Hepatocyte (in vitro differentiated cells): Measurements from ENCODE around the gene TRANK1. TPM values are rescaled to one million over a fixed set of nuclear protein-coding genes. Genes with fewer than 3 reads are reported as not detected.
A peak's percentile ranks its signal among the peaks of the same experiment; 100 is the strongest.

Source experiments
- DNase-seq: peaks from one replicate; pipeline ENCODE4 v3.0.0-alpha.2; 2016; ENCODE audit warnings: low spot score
- H2AFZ ChIP-seq: fragments of 200-600 bp; sonication (generic); 2 replicates; pipeline ENCODE4 v1.6.0; 2016; ENCODE audit warnings: antibody characterized with exemption, mild to moderate bottlenecking
- H3K27ac ChIP-seq: fragments of 200-600 bp; sonication (generic); 2 replicates; pipeline ENCODE4 v1.5.1; 2016; ENCODE audit warnings: mild to moderate bottlenecking
- H3K27me3 ChIP-seq: fragments of 200-600 bp; sonication (generic); 2 replicates; pipeline ENCODE4 v1.6.1; 2016
- H3K36me3 ChIP-seq: fragments of 200-600 bp; sonication (generic); replicated peaks from 2 replicates; pipeline ENCODE4 v1.5.1; 2016; ENCODE audit warnings: low read depth; ENCODE audit not compliant: insufficient read depth
- H3K4me1 ChIP-seq: fragments of 200-600 bp; sonication (generic); 2 replicates; pipeline ENCODE4 v1.5.1; 2016; ENCODE audit warnings: mild to moderate bottlenecking, moderate library complexity; ENCODE audit not compliant: insufficient read depth
- H3K4me2 ChIP-seq: fragments of 200-600 bp; sonication (generic); 2 replicates; pipeline ENCODE4 v1.6.0; 2016
- H3K4me3 ChIP-seq: fragments of 200-600 bp; sonication (generic); 2 replicates; pipeline ENCODE4 v1.5.1; 2016; ENCODE audit warnings: mild to moderate bottlenecking
- H3K79me2 ChIP-seq: fragments of 200-600 bp; sonication (generic); 2 replicates; pipeline ENCODE4 v1.6.0; 2017; ENCODE audit warnings: mild to moderate bottlenecking
- H3K9me2 ChIP-seq: fragments of 200-600 bp; sonication (generic); replicated peaks from 2 replicates; pipeline ENCODE4 v1.6.0; 2017; ENCODE audit warnings: mild to moderate bottlenecking; ENCODE audit not compliant: insufficient read depth
- H3K9me3 ChIP-seq: fragments of 200-600 bp; sonication (generic); 2 replicates; pipeline ENCODE4 v1.5.1; 2016; ENCODE audit warnings: low read depth, mild to moderate bottlenecking
- H4K20me1 ChIP-seq: fragments of 200-600 bp; sonication (generic); 2 replicates; pipeline ENCODE4 v1.6.0; 2016; ENCODE audit warnings: mild to moderate bottlenecking; ENCODE audit not compliant: insufficient read depth, poor library complexity, severe bottlenecking
- CTCF ChIP-seq: fragments of 200-600 bp; sonication (generic); IDR thresholded peaks from 2 replicates; pipeline ENCODE4 v1.5.1; 2016; ENCODE audit warnings: antibody characterized with exemption, mild to moderate bottlenecking; ENCODE audit not compliant: poor library complexity
- EZH2 ChIP-seq: fragments of 200-600 bp; sonication (generic); IDR thresholded peaks from 2 replicates; pipeline ENCODE4 v1.6.1; 2016; ENCODE audit warnings: antibody characterized with exemption, mild to moderate bottlenecking, borderline replicate concordance
- EZH2phosphoT487 ChIP-seq: fragments of 200-600 bp; sonication (generic); IDR thresholded peaks from one replicate; pipeline ENCODE4 v1.6.1; 2018; ENCODE audit warnings: antibody characterized with exemption, mild to moderate bottlenecking, low read depth, moderate library complexity; ENCODE audit not compliant: unreplicated experiment, severe bottlenecking
- WGBS: methylation state at CpG from one replicate; pipeline ENCODE4 v1.1.6; 2016; ENCODE audit warnings: low lambda C conversion rate; ENCODE audit errors: missing lambda C conversion rate; 5-methylcytosine and 5-hydroxymethylcytosine counted together
- polyA plus RNA-seq: library from polyadenylated mRNA; unstranded; fragments of >200 nt; fragmentation: Nextera tagmentation; extraction: Ambion mirVana; gene quantifications from 2 replicates; pipeline ENCODE4 v1.2.1, GENCODE V29; 2016
- total RNA-seq: library from RNA; depleted of rRNA; stranded (reverse); fragments of >200 nt; gene quantifications from 2 replicates; pipeline ENCODE4 v1.2.3, GENCODE V29; 2014

TRANK1 gene
- total and polyA plus RNA-seq, 2 experiments from 2014 or later, result 8.5 to 19.9 TPM

- Histone ChIP-seq H2AFZ (no peak overlapping the region), H3K4me1 (peaks cover 45% of the 10 kb centered on the region), H4K20me1 (no peaks in the 10 kb centered on the region), H3K27ac (peak overlapping the region; percentile 96), H3K79me2 (peaks cover 7% of the 10 kb centered on the region), H3K9me3 (no peaks in the 10 kb centered on the region), H3K9me2 (no peaks in the 10 kb centered on the region), H3K36me3 (no peaks in the 10 kb centered on the region), H3K27me3 (no peaks in the 10 kb centered on the region), H3K4me2 (no peak overlapping the region), H3K4me3 (no peak overlapping the region)
- no peak for TF ChIP-seq EZH2phosphoT487
- DNase-seq, result peak; percentile 69
- 69% methylated on average over 7 of the region's 7 CpGs for WGBS
Observed at GRCh38 chr3:36920884-36921567, 23.8 kb downstream of the TRANK1 start.

DNA sequence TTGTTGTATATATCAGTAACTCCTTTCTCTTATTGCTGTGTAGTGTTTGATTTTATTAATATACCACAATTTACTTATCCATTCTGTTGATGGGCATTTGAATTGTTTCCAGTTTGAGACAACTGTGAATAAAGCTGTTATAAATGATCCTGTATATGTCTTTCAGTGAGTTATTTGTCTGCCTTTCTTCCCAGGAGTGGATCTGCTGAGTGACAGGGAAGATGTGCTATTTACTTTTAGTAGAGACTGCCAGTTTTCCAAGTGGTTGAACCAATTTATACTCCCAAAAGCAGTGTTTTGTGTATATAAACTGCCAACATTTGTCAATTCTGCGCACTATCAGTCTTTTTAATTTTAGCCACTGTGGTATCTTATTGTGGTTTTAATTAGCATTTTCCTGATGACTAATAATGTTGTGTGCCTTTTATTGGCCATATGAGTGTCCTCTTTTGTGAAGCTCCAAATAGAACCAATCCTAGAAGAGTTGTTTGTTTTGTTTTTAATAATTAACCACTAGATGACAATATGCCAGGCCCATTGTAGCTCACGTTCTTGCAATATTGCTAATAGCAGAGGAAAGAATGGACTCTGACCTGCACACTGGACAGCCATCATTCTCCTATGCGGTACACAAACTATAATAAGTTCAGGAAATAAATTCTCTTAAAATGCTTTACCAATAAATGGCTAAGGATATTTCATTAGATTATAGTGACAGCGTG, 25.3 kb downstream of the TRANK1 start:
- Histone ChIP-seq H3K36me3 (no peaks in the 10 kb centered on the region), H3K9me3 (no peaks in the 10 kb centered on the region), H3K4me3 (no peak overlapping the region), H3K4me1 (peaks cover 38% of the 10 kb centered on the region), H4K20me1 (no peaks in the 10 kb centered on the region), H3K4me2 (no peak overlapping the region), H3K79me2 (peaks cover 7% of the 10 kb centered on the region), H2AFZ (no peak overlapping the region), H3K27ac (peak overlapping the region; percentile 96), H3K27me3 (no peaks in the 10 kb centered on the region), H3K9me2 (no peaks in the 10 kb centered on the region)
- WGBS, result 75% methylated on average over 4 of the region's 4 CpGs
- TF ChIP-seq EZH2 (no peak), EZH2phosphoT487 (no peak), CTCF (no peak)
- DNase-seq, result peak; percentile 61

DNA sequence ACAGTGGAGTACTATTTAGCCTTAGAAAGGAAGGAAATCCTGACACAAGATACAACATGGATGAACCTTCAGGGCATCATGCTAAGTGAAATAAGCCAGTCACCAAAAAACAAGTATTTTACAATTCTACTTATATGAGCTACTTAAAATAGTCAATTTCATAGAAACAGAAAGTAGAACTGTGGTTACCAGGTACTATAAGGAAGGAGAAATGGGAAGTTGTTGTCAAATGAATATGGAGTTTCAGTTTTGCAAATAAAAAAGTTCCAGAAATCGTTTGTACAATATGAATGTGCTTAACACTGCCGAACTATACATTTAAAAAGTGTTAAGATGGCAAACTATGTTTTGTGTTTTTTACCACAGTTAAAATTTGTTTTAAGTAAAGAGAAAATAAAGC, 26.8 kb downstream of the TRANK1 start:
- H3K27me3 ChIP-seq, result no peaks in the 10 kb centered on the region
- H3K9me3 ChIP-seq, result no peaks in the 10 kb centered on the region
- H3K9me2 ChIP-seq, result no peaks in the 10 kb centered on the region
- H3K4me1 ChIP-seq, result peaks cover 23% of the 10 kb centered on the region
- WGBS, result 96% methylated on average over 2 of the region's 2 CpGs
- TF ChIP-seq EZH2 (no peak), EZH2phosphoT487 (no peak), CTCF (no peak)
- no peaks in the 10 kb centered on the region for H4K20me1 ChIP-seq
- no peak overlapping the region for H3K4me2 ChIP-seq
- H2AFZ ChIP-seq, result no peak overlapping the region
- DNase-seq, result no peak
- peaks cover 7% of the 10 kb centered on the region for H3K79me2 ChIP-seq
- H3K27ac ChIP-seq, result no peak overlapping the region
- no peak overlapping the region for H3K4me3 ChIP-seq
- no peaks in the 10 kb centered on the region for H3K36me3 ChIP-seq
